Skeletal muscle cell (primary cell): ENCODE results near the gene PARD3.

Experiments
- DNase-seq: peaks from one replicate; pipeline ENCODE4 v3.0.0-alpha.2; 2010; ENCODE audit warnings: low read depth
- H3K4me3 ChIP-seq: 2 replicates; pipeline ENCODE4 v1.5.1; 2011; ENCODE audit warnings: low read depth, mild to moderate bottlenecking, control low read depth, low read length, moderate library complexity

Gene PARD3

GRCh38 chr10:34184939-34185386, 630.1 kb downstream of the PARD3 start:
- no peak for DNase-seq

GRCh38 chr10:34184397-34184796, 630.7 kb downstream of the PARD3 start:
- no peak overlapping the region for H3K4me3 ChIP-seq
- no peak for DNase-seq

More at GRCh38 chr10:34184939-34185386, 630.1 kb downstream of the PARD3 start:
- H3K4me3 ChIP-seq = no peak overlapping the region

- DNase-seq = no peak
- no peak overlapping the region for H3K4me3 ChIP-seq
Measured at GRCh38 chr10:34183016-34183796, 631.9 kb downstream of the PARD3 start.

- no peak overlapping the region for H3K4me3 ChIP-seq
- no peak for DNase-seq
Measured at GRCh38 chr10:34181553-34182300, 633.4 kb downstream of the PARD3 start.

- no peak overlapping the region for H3K4me3 ChIP-seq
- no peak for DNase-seq
Measured at GRCh38 chr10:34180749-34181148, 634.3 kb downstream of the PARD3 start.

- DNase-seq = no peak
- H3K4me3 ChIP-seq = no peak overlapping the region
Measured at GRCh38 chr10:34179280-34179679, 635.8 kb downstream of the PARD3 start.

- no peak overlapping the region for H3K4me3 ChIP-seq
- DNase-seq = peak; percentile 25
Measured at GRCh38 chr10:34178756-34179155, 636.3 kb downstream of the PARD3 start.

GRCh38 chr10:34178196-34178595, 636.9 kb downstream of the PARD3 start:
- DNase-seq = no peak
- H3K4me3 ChIP-seq = no peak overlapping the region

- H3K4me3 ChIP-seq = no peak overlapping the region
- DNase-seq = no peak
Measured at GRCh38 chr10:34177445-34177844, 637.7 kb downstream of the PARD3 start.

GRCh38 chr10:34176351-34176750, 638.7 kb downstream of the PARD3 start:
- no peak overlapping the region for H3K4me3 ChIP-seq
- DNase-seq = no peak

- no peak for DNase-seq
- no peak overlapping the region for H3K4me3 ChIP-seq
Measured at GRCh38 chr10:34175121-34175520, 640.0 kb downstream of the PARD3 start.

- DNase-seq = peak; percentile 13
- H3K4me3 ChIP-seq = no peak overlapping the region
Measured at GRCh38 chr10:34172936-34173533, 642.1 kb downstream of the PARD3 start.

GRCh38 chr10:34171957-34172527, 643.1 kb downstream of the PARD3 start:
- peak; percentile 26 for DNase-seq
- no peak overlapping the region for H3K4me3 ChIP-seq

GRCh38 chr10:34169677-34170076, 645.4 kb downstream of the PARD3 start:
- no peak for DNase-seq
- no peak overlapping the region for H3K4me3 ChIP-seq

GRCh38 chr10:34169131-34169530, 646.0 kb downstream of the PARD3 start:
- no peak overlapping the region for H3K4me3 ChIP-seq
- no peak for DNase-seq

GRCh38 chr10:34168439-34168838, 646.7 kb downstream of the PARD3 start:
- DNase-seq = no peak
- H3K4me3 ChIP-seq = no peak overlapping the region

GRCh38 chr10:34166823-34167222, 648.3 kb downstream of the PARD3 start:
- no peak for DNase-seq
- no peak overlapping the region for H3K4me3 ChIP-seq

GRCh38 chr10:34166354-34166753, 648.7 kb downstream of the PARD3 start:
- no peak overlapping the region for H3K4me3 ChIP-seq
- DNase-seq = no peak

GRCh38 chr10:34164029-34164428, 651.1 kb downstream of the PARD3 start:
- no peak for DNase-seq
- H3K4me3 ChIP-seq = no peak overlapping the region
